CD4-positive, alpha-beta T cell treated with Interleukin-15 for 4 hours (primary cell): ENCODE results near the gene GH1.
A peak's percentile ranks its signal among the peaks of the same experiment; 100 is the strongest.
"Not testable (repeated sequence)": the region's sequence is repeated elsewhere in the genome, so short reads cannot be mapped to it uniquely, and the experiment has no call there.

Experiments
- DNase-seq: peaks from one replicate; pipeline ENCODE4 v3.0.0-alpha.2; 2020; ENCODE audit warnings: low spot score

The GH1 gene

DNA sequence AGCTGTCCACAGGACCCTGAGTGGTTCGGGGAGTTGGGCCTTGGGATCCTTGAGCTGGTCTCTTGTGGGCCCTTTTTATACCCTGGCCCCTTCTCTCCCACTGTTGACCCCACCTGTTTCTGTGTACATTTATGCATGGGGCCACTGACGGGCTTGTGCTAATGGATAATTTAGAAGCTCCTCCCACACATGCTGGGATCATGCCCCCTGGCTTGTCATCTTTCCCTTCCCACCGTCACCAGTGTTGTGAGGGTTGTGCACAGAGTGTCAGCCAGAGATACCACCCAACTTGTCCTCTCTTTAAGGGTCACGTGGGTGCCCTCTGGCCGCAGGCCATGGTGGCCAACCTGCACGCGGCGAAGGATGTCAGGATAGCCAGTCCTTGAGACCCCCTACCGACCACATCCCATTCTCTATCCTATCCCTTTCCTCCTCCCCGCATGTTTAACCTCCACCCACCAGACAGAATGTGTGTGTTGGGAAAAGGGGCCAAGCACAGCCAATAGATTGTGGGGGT lies at the start of gene GH1:
TSS of gene GH1 (minus strand) at position 51 of the 517 bp plus-strand sequence. CDS start 63 bp downstream, outside the sequence.
- not testable (repeated sequence) for DNase-seq

DNA sequence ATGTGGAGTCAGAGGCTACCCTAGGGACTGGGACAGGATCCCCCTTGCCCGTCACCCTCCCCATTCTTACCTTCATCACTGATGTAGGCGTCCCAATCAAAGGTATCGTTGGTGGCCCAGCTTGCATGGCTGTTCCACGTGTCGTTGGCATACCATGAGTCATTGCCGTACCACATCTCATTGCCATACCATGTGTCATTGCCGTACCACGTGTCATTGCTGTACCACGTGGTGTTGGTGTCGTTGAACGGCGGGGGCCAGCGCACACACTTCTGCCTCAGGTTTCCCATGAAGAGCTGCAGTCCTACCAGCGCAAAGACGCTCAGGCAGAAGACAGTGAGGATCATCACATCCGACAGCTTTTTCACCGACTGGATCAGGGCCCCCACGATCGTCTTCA lies 49.3 kb upstream of the GH1 start:
- DNase-seq = peak; percentile 18

DNA sequence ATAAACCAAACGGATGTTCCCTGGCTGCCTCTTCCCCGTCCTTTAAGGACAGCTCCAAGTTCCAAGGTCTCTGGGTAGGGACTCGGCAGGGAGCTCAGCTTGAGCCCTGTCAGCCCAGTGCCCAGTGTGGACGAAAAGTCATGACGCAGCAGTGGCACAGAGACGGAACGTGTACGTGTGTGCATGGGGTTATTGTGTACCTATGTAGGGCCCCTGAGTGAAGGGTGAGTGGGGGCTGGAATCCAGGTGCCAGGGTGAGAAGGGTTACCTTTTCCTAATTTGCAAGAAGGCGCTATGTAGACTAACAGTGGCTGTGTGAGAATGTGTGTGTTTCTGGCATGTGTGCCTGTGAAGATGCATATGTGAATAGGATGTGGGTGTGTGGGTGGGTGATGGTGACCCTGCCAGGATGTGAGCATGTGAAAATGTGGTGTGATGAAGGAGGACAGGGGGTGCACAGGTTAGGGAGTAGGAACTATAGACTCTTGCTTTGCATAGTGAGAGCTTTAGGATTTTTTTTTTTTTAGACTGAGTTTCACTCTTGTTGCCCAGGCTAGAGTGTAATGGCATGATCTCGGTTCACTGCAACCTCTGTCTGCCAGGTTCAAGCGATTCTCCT lies 48.1 kb upstream of the GH1 start:
- no peak for DNase-seq

DNA sequence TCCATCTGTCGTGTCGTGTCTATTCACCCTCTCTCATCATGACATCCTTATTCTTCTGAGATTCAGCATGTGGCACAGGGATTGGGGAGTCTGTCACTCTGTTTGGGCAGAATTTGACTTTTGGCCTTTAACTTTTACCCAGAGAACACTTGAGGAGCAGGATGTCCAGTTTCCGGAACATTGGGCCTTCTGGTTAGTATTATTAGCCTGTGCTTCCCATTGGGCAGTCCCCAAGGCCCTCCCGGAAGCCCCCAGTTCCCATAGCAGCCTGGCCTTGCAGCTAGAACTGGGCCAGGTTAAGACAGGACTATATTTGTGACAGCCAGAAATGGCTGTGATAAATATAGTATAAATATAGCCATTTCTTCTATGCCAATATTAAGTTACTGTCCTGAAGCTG lies 44.5 kb upstream of the GH1 start:
- DNase-seq = no peak

DNA sequence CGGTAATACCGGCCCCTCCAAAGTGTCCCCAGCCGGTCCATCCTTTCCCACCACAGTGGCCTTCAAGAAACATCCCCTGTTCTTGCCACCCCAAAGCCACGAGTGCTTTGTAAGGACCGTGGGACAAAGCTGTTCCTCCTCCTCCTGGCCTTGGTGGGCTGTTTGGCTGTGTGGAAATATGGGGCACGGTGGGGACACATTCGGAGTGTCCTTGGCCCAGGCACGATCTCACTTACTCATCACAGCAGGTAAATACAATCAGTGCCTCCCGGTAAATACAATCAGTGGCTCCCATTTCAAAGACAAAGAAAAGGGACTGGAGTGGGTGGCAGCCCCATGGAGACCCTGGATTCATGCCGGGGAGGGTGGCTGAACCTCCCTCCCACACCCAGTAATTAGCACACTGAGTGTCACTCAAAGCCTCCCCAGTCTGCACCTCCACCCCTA lies 43.7 kb upstream of the GH1 start:
- no peak for DNase-seq

DNA sequence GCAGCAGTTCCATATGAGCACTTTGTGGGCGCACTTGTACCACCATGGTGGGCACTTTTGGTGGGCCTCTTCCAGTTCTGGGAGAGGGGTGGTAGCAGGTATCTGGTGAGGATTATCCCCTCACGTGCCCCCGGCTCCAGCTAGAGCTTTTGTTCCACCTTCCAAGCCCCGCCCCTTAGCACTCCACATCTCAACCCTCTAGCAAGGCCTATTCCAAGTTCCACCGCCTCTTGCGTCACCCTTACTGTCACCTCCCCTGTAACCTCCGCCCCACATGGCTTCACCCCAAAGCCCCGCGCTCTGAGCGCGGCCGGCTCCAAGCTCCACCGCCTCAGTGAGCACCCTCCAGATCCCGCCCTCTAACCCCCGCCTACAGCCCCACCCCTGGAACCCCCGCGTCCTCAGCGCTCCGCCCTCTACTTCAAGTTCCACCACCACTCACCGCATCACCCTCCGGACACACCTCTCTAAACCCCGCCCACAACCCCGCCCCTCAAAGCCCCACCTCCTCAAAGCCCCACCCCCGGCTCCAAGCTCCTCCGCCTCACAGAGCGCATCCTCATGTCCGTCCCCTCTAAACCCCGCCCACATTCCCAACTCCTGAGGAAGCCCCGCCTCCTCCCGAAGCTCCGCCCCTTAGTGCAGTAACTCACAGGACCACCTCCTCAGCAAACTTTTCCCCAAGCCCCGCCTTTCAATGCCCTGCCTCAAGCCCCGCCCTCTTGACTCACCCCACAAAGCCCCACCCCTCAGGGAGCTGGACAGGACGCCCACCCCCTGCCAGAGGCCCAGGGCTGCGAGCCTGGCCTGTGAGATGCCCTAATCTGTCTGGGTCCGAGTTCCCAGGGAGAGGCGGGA lies 42.9 kb upstream of the GH1 start:
- DNase-seq = peak; percentile 12

DNA sequence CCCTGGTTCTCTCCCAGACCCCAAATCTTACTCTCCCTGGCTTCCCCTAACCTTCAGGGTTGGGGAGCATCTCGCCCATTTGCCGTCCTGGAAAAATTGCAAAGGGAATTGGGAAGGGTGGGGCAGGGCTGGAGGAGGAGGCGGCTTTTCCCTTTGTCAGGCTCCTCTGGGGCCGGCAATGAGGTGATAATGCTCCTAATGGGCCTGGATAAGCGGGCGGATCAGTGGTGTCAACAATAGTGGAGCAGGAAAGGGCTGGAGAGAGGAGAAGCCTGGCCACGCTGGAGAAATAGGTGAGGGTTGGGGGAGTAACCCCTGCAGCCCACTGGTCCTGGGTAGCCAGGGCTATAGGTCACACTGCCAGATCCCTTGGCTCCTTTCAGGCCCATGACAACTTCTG lies 41.8 kb upstream of the GH1 start:
- no peak for DNase-seq

DNA sequence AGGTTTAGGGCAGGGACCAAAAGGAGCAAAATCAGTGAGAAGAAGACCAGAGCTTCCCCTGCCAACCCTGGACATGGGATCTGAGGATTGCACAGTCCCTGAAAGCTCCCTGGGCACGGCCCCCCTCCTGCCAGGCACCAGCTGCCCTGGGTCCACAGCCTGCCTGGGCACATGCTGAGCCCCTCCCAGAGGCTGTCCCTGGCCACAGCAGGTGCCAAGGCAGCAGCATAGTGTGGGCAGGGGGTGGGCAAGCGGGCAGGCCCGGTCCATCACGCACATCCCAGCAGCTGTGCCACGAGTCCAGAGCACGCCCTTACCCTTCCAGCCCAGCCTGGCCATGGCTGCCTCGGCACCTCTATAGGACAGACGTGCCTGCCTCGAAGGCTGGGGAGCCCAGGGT lies 41.4 kb upstream of the GH1 start:
- no peak for DNase-seq

DNA sequence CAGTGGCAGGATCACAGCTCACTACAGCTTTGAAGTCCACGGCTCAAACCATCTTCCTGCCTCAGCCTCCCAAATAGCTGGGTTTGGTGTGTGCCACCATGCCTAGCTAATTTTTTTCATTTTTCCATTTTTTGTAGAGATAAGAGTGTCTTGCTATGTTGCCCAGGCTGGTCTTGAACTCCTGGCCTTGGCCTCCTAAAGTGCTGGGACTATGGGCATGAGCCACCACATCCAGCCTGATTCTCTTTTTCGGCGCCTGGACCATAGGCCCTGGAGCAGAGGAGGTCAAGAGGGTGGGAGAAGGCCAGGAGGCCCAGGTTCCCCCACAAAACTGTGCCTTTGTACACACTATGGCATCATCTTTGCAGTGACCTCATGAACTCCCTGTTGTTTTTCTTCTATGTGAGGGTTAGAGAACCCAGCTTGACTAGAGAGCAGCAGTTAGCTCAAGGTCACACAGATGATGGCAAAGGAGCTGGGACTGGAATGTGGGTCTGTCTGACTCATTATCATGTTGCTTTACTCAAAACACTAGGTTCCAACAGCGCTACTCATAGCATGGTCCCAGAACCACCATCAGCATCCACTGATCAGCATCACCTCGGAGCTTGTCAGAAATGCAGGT lies 37.8 kb upstream of the GH1 start:
- DNase-seq = no peak

DNA sequence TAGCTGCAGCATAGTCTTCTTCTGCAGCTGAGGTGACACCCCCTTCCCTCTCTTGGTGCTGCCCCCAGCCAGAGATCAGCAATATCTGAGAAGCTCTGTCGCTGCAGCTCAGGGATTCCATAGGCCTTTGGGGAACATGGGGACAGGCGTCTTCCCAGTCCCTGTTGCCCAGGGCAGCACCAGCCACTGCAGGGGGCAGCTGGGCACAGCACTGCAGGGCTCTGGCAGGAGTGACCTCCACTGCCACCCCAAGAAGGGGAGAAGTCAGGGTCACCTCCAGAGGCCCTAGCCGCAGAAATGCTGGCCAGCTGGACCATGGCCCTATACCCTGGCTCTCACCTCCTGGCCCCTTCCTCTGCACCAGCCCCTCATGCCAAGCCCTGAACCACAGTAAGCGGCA lies 37.2 kb upstream of the GH1 start:
- DNase-seq = no peak

DNA sequence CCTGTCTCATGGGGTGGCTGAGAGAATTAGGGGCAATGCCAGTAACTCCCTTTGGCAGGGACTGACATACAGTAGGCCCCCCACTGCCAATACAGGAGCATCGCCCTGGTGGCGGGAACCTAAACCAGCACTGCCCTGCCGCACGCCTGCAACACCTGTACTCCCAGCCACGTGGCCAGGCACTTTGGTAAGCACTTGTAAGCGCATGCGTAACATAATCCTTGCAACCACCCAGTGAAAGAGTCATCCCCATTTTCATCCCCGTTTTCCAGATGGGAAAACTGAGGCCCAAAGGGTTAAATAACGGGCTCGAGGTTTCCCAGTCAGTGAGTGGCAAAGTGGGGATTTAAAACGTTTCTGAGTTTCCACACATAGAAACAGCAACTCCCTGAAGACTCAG lies 36.6 kb upstream of the GH1 start:
- no peak for DNase-seq

DNA sequence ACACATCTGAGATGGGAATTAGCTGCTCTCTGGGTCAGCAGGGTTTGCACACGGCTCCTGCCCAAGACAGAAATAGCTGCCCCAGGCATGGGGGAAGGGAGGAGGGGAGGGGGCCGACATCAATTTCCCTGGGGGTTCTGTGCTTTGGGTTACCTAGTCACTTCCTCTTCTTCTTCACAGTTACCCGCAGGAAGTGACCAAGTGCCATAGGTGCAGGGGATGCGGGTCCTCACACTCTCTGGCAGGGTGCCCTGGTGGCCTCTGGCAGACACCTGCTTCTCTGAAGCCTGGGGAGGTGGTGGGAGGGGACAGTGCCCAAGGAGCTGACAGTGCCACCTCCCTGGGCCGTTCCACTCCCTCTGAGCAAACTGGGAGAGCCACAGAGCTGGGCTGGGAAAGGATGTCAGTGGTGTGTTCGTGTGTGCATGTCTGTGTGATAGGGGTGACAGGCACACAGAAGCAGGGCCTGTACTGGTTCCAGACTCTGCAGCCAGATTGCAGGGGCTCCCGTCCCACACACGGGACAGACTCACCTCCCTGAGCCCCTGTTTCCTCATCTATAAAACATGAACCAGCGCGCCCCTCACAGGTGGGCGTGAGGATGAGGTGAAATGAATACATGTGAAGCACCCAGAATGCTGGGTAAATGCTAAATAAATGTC lies 35.9 kb upstream of the GH1 start:
- peak; percentile 28 for DNase-seq

DNA sequence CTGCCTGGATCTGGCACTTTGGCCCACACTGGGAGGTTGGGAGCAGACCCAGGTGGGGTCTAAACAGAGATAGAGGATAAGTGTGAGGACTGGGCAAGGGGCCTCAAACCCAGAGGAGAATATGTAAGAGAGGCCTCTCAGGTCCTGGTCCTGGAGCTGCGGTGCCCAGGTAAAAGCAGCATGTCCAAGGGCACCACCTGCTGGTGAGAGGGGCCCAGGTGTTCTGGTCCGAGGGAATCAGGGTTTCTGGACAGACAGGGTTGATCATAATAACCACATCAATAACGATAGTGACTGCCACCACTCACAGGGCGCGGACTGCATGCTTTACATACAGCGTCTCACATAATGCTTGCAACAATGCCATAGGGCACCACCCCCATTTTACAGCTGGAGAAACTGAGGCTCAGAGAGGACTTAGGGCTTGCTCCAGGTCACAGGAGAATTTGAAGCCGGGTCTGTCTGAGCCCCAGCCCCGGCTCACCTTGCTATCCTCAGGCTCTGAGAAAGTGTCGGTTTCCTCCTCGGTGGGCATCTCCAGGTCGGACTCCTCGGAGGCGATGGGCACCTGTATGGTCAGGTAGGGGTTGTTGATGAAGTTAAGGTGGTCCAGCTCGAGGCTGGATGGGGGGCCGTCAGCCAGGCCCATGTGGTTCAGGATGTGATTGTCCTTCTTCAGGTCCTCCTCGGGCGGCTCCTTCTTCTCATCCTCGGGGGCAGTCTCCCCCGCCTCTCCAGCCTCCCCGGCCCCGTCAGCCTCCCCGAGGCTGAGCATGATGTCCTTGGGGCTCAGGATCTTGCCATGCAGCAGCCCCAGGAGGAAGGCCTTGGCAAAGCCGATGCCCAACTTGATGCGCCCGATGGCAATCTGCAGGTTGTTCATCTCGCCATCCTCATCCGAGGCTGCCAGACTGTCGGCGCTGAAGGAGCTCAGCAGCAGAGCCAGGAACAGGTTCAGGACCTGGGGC lies 32.6 kb upstream of the GH1 start:
- DNase-seq = peak; percentile 45

DNA sequence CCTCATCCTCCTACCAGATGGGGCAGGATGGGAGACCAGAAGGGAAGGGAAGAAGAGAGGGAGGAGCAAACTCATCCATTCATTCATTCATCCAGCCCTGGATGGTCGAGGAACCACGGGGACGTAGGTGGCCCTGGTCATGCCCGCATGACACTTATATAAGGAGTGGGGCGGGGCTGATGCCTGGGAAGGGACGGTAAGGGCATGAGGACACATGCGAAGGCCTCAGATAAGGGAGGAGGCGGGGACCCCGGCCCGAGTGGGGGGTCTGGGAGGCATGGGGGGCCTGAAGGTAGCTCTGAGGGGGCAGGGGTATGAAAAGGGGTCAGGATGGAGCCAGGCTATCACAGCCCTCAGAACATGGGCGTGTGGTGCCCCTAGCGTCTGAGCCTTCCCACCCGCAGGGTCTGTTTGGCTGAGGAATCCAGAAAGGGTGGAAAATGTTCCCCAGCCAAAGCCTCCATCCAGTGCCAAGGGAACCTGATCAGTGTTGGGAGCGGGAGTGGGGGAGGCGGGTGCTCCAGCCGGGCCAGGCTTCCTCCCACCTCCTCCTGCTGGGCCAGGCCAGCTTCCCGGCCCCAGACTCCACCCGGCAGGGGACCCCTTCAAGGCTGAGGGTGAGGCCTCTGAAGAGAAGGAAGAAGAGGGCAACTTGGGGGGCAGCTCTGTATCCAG lies 31.1 kb upstream of the GH1 start:
- DNase-seq = no peak

DNA sequence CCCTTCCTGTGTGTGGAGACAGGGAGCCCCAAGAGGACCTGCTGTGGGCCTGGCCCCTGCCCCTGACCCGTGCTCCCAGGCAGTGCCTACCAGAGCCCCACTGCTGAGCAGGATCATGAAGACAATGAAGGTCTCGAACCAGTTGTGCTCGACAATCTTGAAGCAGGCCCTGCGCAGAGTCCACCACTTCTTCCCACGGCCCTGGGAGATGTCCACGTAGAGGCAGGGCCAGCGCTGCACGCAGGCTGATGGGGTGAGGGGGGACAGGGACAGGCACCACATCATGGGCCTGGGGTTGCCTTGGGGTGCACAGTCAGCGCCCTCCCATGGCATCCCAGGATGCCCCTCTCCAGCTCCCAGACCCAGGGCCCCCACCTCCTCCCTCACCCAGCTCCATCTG lies 29.9 kb upstream of the GH1 start:
- no peak for DNase-seq

DNA sequence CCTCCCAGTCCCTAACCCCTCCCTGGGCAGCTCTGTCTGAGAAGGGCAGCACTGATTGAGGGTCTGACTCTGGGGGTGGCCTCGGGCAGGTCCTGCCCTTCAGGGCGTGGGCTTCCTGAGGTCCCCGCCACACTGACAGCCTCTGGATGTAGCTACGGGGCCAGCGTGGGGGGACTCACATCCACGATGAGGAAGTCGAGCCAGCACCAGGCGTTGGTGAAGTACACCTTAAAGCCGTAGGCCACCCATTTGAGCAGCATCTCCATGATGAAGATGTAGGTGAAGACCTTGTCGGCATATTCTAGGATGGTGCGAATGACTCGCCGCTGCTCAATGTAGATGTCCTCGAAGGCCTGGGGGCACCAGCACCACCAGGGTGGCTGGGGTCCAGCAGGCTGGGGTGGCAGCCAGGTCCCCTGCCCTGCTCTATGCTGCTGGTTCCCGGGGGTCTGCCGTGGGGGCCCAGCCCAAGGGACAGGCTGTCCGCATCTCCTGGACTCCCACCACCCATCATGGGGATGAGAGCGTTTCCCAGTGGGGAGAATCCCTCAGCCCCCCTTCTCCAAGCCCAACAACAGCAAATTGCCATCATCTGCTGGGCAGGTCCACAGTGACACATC lies 29.2 kb upstream of the GH1 start:
- no peak for DNase-seq

DNA sequence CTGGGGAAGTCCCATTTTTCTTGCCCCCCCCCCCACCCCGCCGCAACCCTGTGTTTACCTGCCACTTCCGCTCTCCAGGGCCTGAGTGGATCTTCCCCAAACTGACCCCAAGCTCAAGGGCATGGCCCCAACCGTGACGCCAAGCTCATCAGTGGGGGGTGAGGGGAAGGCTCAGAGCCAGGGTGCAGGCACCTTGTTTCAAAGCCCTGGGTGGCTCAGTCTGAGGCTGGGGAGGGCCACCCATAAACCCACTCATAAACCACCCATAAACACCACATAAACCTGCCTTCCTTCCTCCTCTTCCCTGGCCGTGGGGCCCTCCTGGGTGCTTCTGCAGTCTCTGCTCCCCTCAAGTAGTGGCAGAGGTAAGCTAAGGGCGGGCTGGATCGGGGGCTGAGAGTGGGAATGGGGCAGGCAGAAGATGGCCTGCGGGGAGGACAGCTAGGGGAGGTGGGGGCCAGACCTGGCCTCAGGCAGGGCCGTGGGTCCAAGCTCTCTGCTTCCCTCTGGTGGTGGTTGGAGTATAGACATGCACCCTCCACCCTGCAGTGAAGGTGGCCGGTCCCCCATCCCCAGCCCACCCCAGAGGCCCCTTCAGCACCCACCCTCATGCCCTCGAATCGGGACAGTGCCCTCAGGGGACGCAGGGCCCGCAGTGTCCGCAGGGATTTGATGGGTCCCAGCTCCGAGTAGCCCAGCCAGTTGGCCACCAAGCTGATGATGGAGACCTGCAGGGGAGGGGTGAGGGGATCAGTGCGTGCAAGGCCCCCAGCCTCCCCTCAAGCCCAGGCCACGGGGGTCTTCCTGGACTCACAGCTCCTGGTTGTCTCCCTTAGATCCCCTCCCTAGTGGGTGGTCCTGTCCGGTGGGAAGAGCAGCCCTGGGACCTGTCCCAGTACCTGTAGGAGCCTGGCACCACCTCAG lies 28.1 kb upstream of the GH1 start:
- peak; percentile 61 for DNase-seq

DNA sequence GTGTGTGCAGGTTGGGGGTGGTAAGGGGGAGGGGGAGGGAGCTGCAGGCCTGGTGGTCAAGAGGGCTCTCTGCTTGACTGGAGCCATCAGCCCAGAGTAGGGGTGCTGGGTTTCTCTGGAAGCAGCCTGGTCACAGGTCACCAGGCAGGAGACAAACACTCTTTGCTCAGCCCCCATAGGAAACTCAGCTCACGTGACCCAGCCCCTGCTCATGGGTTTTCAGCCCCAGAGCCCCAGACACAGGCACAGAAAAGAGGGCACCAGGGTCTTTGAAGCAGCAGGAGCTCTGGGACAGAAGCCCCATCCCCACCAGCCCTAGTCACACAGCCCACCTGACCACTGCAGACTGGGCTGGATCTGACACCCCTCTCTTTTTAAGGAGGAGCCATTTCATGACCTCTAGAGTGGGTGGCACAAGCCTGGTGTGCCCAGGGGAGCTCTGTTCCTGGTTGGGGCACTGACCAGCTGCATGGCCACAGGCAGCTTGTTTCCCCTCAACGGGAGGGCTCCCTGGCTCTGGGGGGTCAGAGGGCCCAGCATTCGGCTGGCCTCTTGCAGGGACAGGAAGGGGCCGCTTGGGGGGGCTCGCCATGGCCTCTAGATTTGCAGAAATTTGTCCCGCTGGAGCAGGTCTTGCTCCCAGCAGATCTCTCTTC lies 27.3 kb upstream of the GH1 start:
- no peak for DNase-seq
